K562 (cell line): ENCODE results near the gene DSCAM. TPM values are rescaled to one million over a fixed set of nuclear protein-coding genes. Genes with fewer than 3 reads are reported as not detected.

Experiments used
- ATAC-seq: fragments of 200-7000 bp; cut with Tn5 transposase; 3 replicates; pipeline ENCODE4 v1.9.1; 2020; ENCODE audit warnings: moderate library complexity
- BruUV-seq: library from RNA; stranded (reverse); fragments of 400-500 nt; replicated peaks from 2 replicates; lab custom pipeline; 2021; lab: Mats Ljungman, UMichigan
- CTCF ChIA-PET: fragments of 300-600 bp; formaldehyde crosslinking; extraction: SDS; loops from one replicate; lab custom pipeline; 2021; ENCODE audit warnings: low intra/inter-chr PET ratio; lab: Yijun Ruan, JAX
- POLR2A ChIA-PET: fragments of 300-600, 350-650 bp; sonication (Branson Sonifier 250); formaldehyde crosslinking; extraction: SDS; loops from one replicate; lab custom pipeline; 2021; ENCODE audit warnings: antibody characterized with exemption, inconsistent platforms; lab: Yijun Ruan, JAX
- DNase-seq, 4 experiments: peaks; one replicate each; pipeline versions ENCODE4 v3.0.0 to v3.0.0-alpha.2; 2011 to 2018; ENCODE audit warnings: low spot score in 3 of 4, mixed read lengths in 3 of 4; ENCODE audit errors: extremely low read depth in 1 of 4
- FAIRE-seq: peaks from 2 replicates; lab custom pipeline; 2011; peaks lifted over from hg19 to GRCh38; lab: Jason Lieb, UNC
- H2AFZ ChIP-seq: 2 replicates; pipeline ENCODE4 v1.6.0; 2011; ENCODE audit warnings: low read depth, low read length, control low read depth, inconsistent platforms
- H3K27ac ChIP-seq: fragments of 200-600 bp; 3 replicates; pipeline ENCODE4 v1.8.0; 2011; ENCODE audit warnings: low read depth, mild to moderate bottlenecking, control low read depth, inconsistent platforms, low read length, moderate library complexity, mixed read lengths; ENCODE audit errors: extremely low read depth
- H3K27me3 ChIP-seq, 2 experiments: fragments of 300-600 bp in 1 of 2; 2 replicates in 1 of 2; 3 replicates in 1 of 2; pipeline versions ENCODE4 v1.6.0 to v1.8.0; 2011; ENCODE audit warnings: inconsistent platforms in 2 of 2, low read length in 2 of 2, mild to moderate bottlenecking in 1 of 2, mixed read lengths in 1 of 2, moderate library complexity in 1 of 2; ENCODE audit not compliant: control insufficient read depth in 2 of 2, insufficient read depth in 2 of 2
- H3K36me3 ChIP-seq: fragments of 300-600 bp; 3 replicates; pipeline ENCODE4 v1.8.0; 2011; ENCODE audit warnings: mild to moderate bottlenecking, low read length, inconsistent platforms; ENCODE audit not compliant: control insufficient read depth, insufficient read depth
- H3K4me1 ChIP-seq, 2 experiments: fragments of 200-600 bp in 1 of 2; replicated peaks in 1 of 2; 2 replicates in 1 of 2; 3 replicates in 1 of 2; pipeline versions ENCODE4 v1.5.1 to v1.8.0; 2011; ENCODE audit warnings: inconsistent platforms in 2 of 2, low read length in 2 of 2, mild to moderate bottlenecking in 1 of 2, mixed read lengths in 1 of 2, moderate library complexity in 1 of 2; ENCODE audit not compliant: control insufficient read depth in 2 of 2, insufficient read depth in 2 of 2
- H3K4me2 ChIP-seq: 2 replicates; pipeline ENCODE4 v1.6.1; 2011; ENCODE audit warnings: low read length, control low read depth, inconsistent platforms, mixed read lengths; ENCODE audit not compliant: insufficient read depth
- H3K4me3 ChIP-seq: fragments of 200-600 bp; sonication (generic), shearing (Covaris generic); 2 replicates; pipeline ENCODE4 v1.5.1; 2016; ENCODE audit warnings: control low read depth, inconsistent platforms
- H3K79me2 ChIP-seq: fragments of 200-600 bp; 3 replicates; pipeline ENCODE4 v1.8.0; 2011; ENCODE audit warnings: low read length, inconsistent platforms; ENCODE audit not compliant: control insufficient read depth, insufficient read depth
- H3K9ac ChIP-seq, 2 experiments: 2 replicates each; pipeline versions ENCODE4 v1.6.0 to v1.6.1; 2011; ENCODE audit warnings: low read depth in 2 of 2, low read length in 2 of 2, control low read depth in 1 of 2, inconsistent platforms in 1 of 2, mild to moderate bottlenecking in 1 of 2, mixed read lengths in 1 of 2; ENCODE audit not compliant: insufficient read depth in 1 of 2
- H3K9me1 ChIP-seq: one replicate; pipeline ENCODE4 v1.6.0; 2011; ENCODE audit warnings: inconsistent platforms, mild to moderate bottlenecking, low read length, moderate library complexity; ENCODE audit not compliant: control insufficient read depth, insufficient read depth
- H3K9me3 ChIP-seq: replicated peaks from 2 replicates; pipeline ENCODE4 v1.5.1; 2011; ENCODE audit warnings: low read depth, low read length, inconsistent platforms; ENCODE audit not compliant: control insufficient read depth, insufficient read depth
- H4K20me1 ChIP-seq: replicated peaks from 2 replicates; pipeline ENCODE4 v1.6.1; 2011; ENCODE audit warnings: low read length, inconsistent platforms, mixed read lengths; ENCODE audit not compliant: control insufficient read depth, insufficient read depth
- CEBPG ChIP-seq, 3 experiments: fragments of 200-800 bp in 1 of 3; sonication (Bioruptor generic) in 1 of 3; sonication (generic) in 1 of 3; formaldehyde crosslinking in 1 of 3; IDR thresholded peaks in 2 of 3; conservative IDR thresholded peaks in 1 of 3; 2 replicates each; pipeline versions ENCODE4 v1.6.1 to v1.8.0; 2016 to 2022; ENCODE audit warnings: missing compliant biosample characterization in 2 of 3, missing genetic modification characterization in 2 of 3, mild to moderate bottlenecking in 1 of 3, missing genetic modification reagents in 1 of 3
- SIRT6 ChIP-seq: IDR thresholded peaks from one replicate; pipeline ENCODE4 v1.6.1; 2012; ENCODE audit warnings: low read depth, mild to moderate bottlenecking, control low read depth, inconsistent platforms, low read length, moderate library complexity
- ZNF184 ChIP-seq: sonication (generic); formaldehyde crosslinking; IDR thresholded peaks from 2 replicates; pipeline ENCODE4 v1.5.0; 2020; ENCODE audit warnings: missing genetic modification reagents
- WGBS: fragments of 100-300 bp; shearing (Covaris generic); methylation state at CpG from one replicate; pipeline ENCODE4 v1.1.6; 2016; ENCODE audit warnings: low coverage, mixed read lengths; ENCODE audit not compliant: insufficient coverage; ENCODE audit errors: missing lambda C conversion rate; 5-methylcytosine and 5-hydroxymethylcytosine counted together
- in situ Hi-C: fragments of 300-500 bp; cut with MboI; formaldehyde crosslinking; loops from 4 replicates; pipeline ENCODE4 v1.15.0; 2018; ENCODE audit warnings: inconsistent platforms, mixed read lengths
- intact Hi-C: fragments of 100-400 bp; cut with micrococcal nuclease; formaldehyde crosslinking; loops from 2 replicates; pipeline ENCODE4 v1.14.2; 2022
- polyA plus RNA-seq, 8 experiments: library from polyadenylated mRNA; depleted of rRNA in 4 of 8; stranded (reverse) in 5 of 8; unstranded in 3 of 8; fragments of >200 nt; fragmentation: Nextera tagmentation in 2 of 8; fragmentation: Illumina TruSeq in 1 of 8; extraction: Ambion mirVana in 2 of 8; extraction: Trizol in 1 of 8; gene quantifications; 2 replicates each; pipeline versions ENCODE4 v1.2.1 to v1.2.3, GENCODE V29; 2011 to 2014; ENCODE audit warnings: inconsistent platforms in 1 of 8, missing spikeins in 1 of 8
- total RNA-seq, 7 experiments: library from RNA; depleted of rRNA in 6 of 7; stranded (reverse); fragments of >200 nt in 6 of 7; fragmentation: Illumina TruSeq in 2 of 7; extraction: Trizol in 2 of 7; gene quantifications; 2 replicates each; pipeline versions ENCODE4 v1.2.1 to v1.2.3, GENCODE V29; 2011 to 2021; ENCODE audit warnings: low replicate concordance in 1 of 7
- TF ChIP-seq, protein P1 (sequence below): sonication (generic); formaldehyde crosslinking; IDR thresholded peaks from 2 replicates; pipeline ENCODE4 v1.8.0; 2023; ENCODE audit warnings: missing genetic modification reagents, mild to moderate bottlenecking, borderline replicate concordance

The DSCAM gene
- total and polyA plus RNA-seq, 9 of the 15 experiments (the other 6 are each of a cell fraction or from before 2014, with no cell fraction given), result not detected

DNA sequence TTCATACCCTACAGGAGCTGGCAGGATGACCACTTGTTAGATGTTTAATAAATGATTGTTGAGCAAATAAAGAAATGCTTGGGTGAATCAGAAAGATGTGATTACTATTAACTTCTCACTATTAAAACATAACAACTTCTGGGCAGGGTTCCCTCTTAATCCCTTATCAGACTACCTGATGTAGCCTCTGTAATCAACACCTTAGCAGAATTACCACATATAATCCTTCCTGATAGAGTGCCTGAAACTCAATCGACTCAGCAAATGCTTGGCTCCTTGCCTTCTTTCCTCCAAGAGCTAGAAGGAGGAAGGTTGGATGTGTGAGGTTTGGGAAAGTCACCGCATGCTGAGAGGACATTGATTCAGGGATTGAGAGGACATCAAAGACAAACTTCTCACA, 34.8 kb upstream of the DSCAM start (continued):
- TF ChIP-seq, protein P1, sequence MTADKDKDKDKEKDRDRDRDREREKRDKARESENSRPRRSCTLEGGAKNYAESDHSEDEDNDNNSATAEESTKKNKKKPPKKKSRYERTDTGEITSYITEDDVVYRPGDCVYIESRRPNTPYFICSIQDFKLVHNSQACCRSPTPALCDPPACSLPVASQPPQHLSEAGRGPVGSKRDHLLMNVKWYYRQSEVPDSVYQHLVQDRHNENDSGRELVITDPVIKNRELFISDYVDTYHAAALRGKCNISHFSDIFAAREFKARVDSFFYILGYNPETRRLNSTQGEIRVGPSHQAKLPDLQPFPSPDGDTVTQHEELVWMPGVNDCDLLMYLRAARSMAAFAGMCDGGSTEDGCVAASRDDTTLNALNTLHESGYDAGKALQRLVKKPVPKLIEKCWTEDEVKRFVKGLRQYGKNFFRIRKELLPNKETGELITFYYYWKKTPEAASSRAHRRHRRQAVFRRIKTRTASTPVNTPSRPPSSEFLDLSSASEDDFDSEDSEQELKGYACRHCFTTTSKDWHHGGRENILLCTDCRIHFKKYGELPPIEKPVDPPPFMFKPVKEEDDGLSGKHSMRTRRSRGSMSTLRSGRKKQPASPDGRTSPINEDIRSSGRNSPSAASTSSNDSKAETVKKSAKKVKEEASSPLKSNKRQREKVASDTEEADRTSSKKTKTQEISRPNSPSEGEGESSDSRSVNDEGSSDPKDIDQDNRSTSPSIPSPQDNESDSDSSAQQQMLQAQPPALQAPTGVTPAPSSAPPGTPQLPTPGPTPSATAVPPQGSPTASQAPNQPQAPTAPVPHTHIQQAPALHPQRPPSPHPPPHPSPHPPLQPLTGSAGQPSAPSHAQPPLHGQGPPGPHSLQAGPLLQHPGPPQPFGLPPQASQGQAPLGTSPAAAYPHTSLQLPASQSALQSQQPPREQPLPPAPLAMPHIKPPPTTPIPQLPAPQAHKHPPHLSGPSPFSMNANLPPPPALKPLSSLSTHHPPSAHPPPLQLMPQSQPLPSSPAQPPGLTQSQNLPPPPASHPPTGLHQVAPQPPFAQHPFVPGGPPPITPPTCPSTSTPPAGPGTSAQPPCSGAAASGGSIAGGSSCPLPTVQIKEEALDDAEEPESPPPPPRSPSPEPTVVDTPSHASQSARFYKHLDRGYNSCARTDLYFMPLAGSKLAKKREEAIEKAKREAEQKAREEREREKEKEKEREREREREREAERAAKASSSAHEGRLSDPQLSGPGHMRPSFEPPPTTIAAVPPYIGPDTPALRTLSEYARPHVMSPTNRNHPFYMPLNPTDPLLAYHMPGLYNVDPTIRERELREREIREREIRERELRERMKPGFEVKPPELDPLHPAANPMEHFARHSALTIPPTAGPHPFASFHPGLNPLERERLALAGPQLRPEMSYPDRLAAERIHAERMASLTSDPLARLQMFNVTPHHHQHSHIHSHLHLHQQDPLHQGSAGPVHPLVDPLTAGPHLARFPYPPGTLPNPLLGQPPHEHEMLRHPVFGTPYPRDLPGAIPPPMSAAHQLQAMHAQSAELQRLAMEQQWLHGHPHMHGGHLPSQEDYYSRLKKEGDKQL (CRISPR knock-in tag), result no peak

DNA sequence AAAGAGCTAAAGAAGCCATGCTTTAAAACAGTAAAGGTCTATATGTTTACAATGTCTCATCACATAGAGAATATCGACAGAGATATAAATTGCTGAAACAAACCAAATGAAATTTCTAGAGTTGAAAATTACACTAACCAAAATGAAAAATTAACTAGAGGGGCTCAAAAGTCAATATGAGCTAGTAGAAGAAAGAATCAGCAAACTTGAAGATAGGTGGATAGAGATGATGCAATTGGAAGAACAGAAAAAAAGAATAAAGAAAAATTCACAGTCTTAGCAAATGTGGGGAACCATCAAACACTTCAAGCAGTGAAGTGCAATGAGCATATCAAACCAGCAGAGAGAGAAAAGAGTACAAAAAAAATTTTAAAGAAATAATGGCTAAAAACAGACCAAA, 24.1 kb upstream of the DSCAM start:
- no peaks in the 10 kb centered on the region for H4K20me1 ChIP-seq
- H3K4me2 ChIP-seq, result no peak overlapping the region
- intact Hi-C loops, result no loop called here
- no peaks in the 10 kb centered on the region for H3K79me2 ChIP-seq
- no peak overlapping the region for H3K27ac ChIP-seq
- peak; percentile 80; the same call in 1 of the 2 replicates for TF ChIP-seq ZNF184 (CRISPR knock-in tag)
- TF ChIP-seq SIRT6, result no peak
- TF ChIP-seq CEBPG (CRISPR knock-in tag; IDR thresholded peaks at IDR 0.05), result no peak
- TF ChIP-seq CEBPG (tag; conservative IDR thresholded peaks at IDR 0.05 in 1 of 2, IDR thresholded peaks at IDR 0.05 in 1 of 2), result 0 out of 4 replicates have a peak, but pooled peaks of 1 of the 2 experiments have one; percentile 40
- 0% methylated on average over 1 of the region's 1 CpG for WGBS
- no peaks in the 10 kb centered on the region for H3K4me1 ChIP-seq
- BruUV-seq, result no TSS peak
- H3K4me3 ChIP-seq, result no peak overlapping the region
- no peaks in the 10 kb centered on the region for H3K9me1 ChIP-seq
- no peaks in the 10 kb centered on the region for H3K36me3 ChIP-seq
- ATAC-seq (no peak), DNase-seq (no peak), FAIRE-seq (no peak)
- ChIA-PET CTCF (no interaction called here), POLR2A (no interaction called here)
- H2AFZ ChIP-seq, result no peak overlapping the region
- 0 out of 2 replicates have a peak, but pooled peaks cover 5% of the 10 kb centered on the region for H3K9me3 ChIP-seq
- in situ Hi-C loops, result no loop called here
- no peaks in the 10 kb centered on the region for H3K27me3 ChIP-seq
- no peak overlapping the region for H3K9ac ChIP-seq
